ENCODE measurements around the gene PRDX6. TPM values are rescaled to one million over a fixed set of nuclear protein-coding genes. Genes with fewer than 3 reads are reported as not detected.

Gene PRDX6
- total and polyA plus RNA-seq, 2 of the 8 experiments (the other 6 are each of a cell fraction or from before 2014, with no cell fraction given), result 348 to 677 TPM

DNA sequence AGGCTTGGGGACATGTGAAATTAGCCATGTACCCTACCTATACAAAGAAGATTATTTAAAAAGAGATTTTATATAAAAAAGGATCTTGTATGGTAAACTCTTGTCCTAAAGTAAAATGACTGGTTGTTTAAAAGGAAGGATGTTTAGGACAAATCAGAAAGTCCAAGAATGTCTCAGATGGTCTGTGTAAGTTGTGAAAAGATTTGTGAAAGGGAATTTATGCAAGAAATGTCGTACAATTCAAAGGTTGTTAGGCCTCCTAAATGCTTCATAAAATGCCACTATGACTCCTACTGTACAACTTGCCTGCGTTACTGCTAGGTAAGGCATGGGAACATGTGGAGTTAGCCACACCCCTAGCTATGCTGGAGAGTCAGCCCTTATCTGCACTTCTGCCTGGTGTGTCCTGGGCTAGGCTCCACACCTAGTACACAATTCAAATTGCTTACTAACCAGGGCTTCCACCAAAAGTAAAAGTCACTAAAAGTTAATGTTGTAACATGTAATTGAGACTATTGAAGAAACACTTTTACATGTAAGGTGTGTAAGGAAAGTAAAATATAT, 19.7 kb downstream of the PRDX6 start (continued):
- TF ChIP-seq, protein P1, sequence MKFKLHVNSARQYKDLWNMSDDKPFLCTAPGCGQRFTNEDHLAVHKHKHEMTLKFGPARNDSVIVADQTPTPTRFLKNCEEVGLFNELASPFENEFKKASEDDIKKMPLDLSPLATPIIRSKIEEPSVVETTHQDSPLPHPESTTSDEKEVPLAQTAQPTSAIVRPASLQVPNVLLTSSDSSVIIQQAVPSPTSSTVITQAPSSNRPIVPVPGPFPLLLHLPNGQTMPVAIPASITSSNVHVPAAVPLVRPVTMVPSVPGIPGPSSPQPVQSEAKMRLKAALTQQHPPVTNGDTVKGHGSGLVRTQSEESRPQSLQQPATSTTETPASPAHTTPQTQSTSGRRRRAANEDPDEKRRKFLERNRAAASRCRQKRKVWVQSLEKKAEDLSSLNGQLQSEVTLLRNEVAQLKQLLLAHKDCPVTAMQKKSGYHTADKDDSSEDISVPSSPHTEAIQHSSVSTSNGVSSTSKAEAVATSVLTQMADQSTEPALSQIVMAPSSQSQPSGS (IDR thresholded peaks at IDR 0.05; ENCODE audit: low read length), result no peak
- no peak for TF ChIP-seq FOSL1 (IDR thresholded peaks at IDR 0.05; ENCODE audit: insufficient read depth, low read depth, low read length)
- no peak for TF ChIP-seq EGR1 (IDR thresholded peaks at IDR 0.05; ENCODE audit: borderline replicate concordance, low read depth, low read length)

All from H1 (cell line).